ENCODE measurements around the gene MOV10L1. TPM values are rescaled to one million over a fixed set of nuclear protein-coding genes. Genes with fewer than 3 reads are reported as not detected.
"Not testable (repeated sequence)": the region's sequence is repeated elsewhere in the genome, so short reads cannot be mapped to it uniquely, and the experiment has no call there.

MOV10L1 gene
- total and polyA plus RNA-seq, 2 donors (not counting 3 experiments of a cell fraction or from before 2014, with no cell fraction given), result 27.6 to 37.6 TPM

DNA sequence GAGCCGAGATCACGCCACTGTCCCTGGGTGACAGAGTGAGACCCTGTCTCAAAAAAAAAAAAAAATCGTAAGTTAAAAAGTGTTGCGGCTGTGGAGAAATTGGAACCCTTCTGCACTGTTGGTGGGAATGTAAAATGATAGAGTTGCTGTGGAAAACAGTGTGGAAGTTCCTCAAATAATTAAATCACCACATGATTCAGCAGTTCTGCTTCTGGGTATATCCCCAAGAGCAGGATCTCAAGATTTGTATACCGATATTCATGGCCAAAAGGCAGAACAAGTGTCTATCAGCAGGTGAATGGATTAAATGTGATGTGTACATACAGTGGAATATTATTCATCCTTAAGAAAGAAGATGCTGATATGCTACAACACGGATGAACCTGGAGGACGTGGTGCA lies 114.8 kb downstream of the MOV10L1 start:
- CTCF ChIA-PET, result no interaction called here
- dilution Hi-C loops (cut with MboI; ENCODE audit: extremely low pct_ligation_motif_present, low sequenced_read_pairs), result no loop called here
- Histone ChIP-seq H3K9me1 (replicated peaks; ENCODE audit: control insufficient read depth, extremely low read depth, insufficient read depth, low read length) (no peaks in the 10 kb centered on the region), H3K4me2 (ENCODE audit: insufficient read depth, low read length) (no peak overlapping the region), H3K79me2 (ENCODE audit: control insufficient read depth, insufficient read depth, low read length) (peaks cover 25% of the 10 kb centered on the region), H3K4me3 (replicated peaks in 1 of 3; ENCODE audit: insufficient read depth in 1 of 3, low read depth in 1 of 3, low read length in 3 of 3) (no peak overlapping the region), H2AFZ (ENCODE audit: low read depth, low read length) (no peak overlapping the region), H4K20me1 (replicated peaks; ENCODE audit: control insufficient read depth, extremely low read depth, insufficient read depth, low read length) (no peaks in the 10 kb centered on the region), H3K4me1 (ENCODE audit: control insufficient read depth, extremely low read depth, insufficient read depth, low read length) (peaks cover 29% of the 10 kb centered on the region), H3K9ac (replicated peaks; ENCODE audit: extremely low read depth, insufficient read depth, low read length) (no peak overlapping the region), H3K9me3 (replicated peaks; ENCODE audit: control insufficient read depth, insufficient read depth, low read length) (no peaks in the 10 kb centered on the region), H3K27ac (ENCODE audit: insufficient read depth, low read depth, low read length) (no peak overlapping the region), H3K27me3 (ENCODE audit: control insufficient read depth in 2 of 2, insufficient read depth in 2 of 2, low read length in 2 of 2) (no peaks in the 10 kb centered on the region), H3K36me3 (ENCODE audit: control insufficient read depth in 2 of 2, extremely low read depth in 1 of 2, insufficient read depth in 2 of 2, low read length in 2 of 2) (peaks cover 2% of the 10 kb centered on the region in 2 experiments)
- POLR2A ChIA-PET, result no interaction called here
- FAIRE-seq, result no peak
- BruUV-seq (replicated peaks), result no TSS peak
- DNase-seq (ENCODE audit: low read depth, low spot score), result no peak
- intact Hi-C loops (cut with micrococcal nuclease), result loop anchor here (10.0 kb wide), 1 partner anchor 230 kb away; no protein-coding TSS in a partner anchor
- TF ChIP-seq, protein P1, sequence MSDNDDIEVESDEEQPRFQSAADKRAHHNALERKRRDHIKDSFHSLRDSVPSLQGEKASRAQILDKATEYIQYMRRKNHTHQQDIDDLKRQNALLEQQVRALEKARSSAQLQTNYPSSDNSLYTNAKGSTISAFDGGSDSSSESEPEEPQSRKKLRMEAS (IDR thresholded peaks at IDR 0.05; ENCODE audit: insufficient read depth, insufficient read length), result no peak
- TF ChIP-seq, protein P2, sequence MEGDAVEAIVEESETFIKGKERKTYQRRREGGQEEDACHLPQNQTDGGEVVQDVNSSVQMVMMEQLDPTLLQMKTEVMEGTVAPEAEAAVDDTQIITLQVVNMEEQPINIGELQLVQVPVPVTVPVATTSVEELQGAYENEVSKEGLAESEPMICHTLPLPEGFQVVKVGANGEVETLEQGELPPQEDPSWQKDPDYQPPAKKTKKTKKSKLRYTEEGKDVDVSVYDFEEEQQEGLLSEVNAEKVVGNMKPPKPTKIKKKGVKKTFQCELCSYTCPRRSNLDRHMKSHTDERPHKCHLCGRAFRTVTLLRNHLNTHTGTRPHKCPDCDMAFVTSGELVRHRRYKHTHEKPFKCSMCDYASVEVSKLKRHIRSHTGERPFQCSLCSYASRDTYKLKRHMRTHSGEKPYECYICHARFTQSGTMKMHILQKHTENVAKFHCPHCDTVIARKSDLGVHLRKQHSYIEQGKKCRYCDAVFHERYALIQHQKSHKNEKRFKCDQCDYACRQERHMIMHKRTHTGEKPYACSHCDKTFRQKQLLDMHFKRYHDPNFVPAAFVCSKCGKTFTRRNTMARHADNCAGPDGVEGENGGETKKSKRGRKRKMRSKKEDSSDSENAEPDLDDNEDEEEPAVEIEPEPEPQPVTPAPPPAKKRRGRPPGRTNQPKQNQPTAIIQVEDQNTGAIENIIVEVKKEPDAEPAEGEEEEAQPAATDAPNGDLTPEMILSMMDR (IDR thresholded peaks at IDR 0.05; ENCODE audit: extremely low read depth in 1 of 2, insufficient read depth in 1 of 2, low read depth in 1 of 2, low read length in 2 of 2), result no peak
- TF ChIP-seq JUN (IDR thresholded peaks at IDR 0.05; ENCODE audit: borderline replicate concordance, insufficient read depth, insufficient read length, low read depth) (no peak), FOS (IDR thresholded peaks at IDR 0.05; ENCODE audit: borderline replicate concordance, insufficient read depth, low read length) (no peak), EZH2 (IDR thresholded peaks at IDR 0.05; ENCODE audit: borderline replicate concordance, low read depth, low read length, severe bottlenecking) (no peak), GATA2 (IDR thresholded peaks at IDR 0.05; ENCODE audit: insufficient read depth, insufficient read length, low read depth, low read length) (no peak)

DNA sequence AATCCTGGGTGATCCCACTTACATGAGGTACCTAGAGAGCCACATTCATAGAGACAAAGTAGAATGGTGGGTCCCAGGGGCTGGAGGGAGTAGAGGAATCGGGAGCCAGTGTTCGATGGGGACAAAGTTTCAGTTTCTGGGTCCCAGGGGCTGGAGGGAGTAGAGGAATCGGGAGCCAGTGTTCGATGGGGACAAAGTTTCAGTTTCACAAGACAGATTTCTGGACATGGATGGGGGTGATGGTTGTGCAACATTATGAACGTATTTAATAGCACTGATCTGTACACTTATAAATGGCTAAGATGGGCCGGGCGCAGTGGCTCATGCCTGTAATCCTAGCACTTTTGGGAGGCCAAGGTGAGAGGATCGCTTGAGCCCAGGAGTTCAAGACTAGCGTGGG lies 115.2 kb downstream of the MOV10L1 start:
- H3K27me3 ChIP-seq (ENCODE audit: control insufficient read depth in 2 of 2, insufficient read depth in 2 of 2, low read length in 2 of 2); POLR2A ChIA-PET; H3K36me3 ChIP-seq (ENCODE audit: control insufficient read depth in 2 of 2, extremely low read depth in 1 of 2, insufficient read depth in 2 of 2, low read length in 2 of 2); H3K9me1 ChIP-seq (replicated peaks; ENCODE audit: control insufficient read depth, extremely low read depth, insufficient read depth, low read length); CTCF ChIA-PET; H3K9me3 ChIP-seq (replicated peaks; ENCODE audit: control insufficient read depth, insufficient read depth, low read length); DNase-seq (ENCODE audit: low read depth, low spot score); FAIRE-seq; BruUV-seq (replicated peaks); H4K20me1 ChIP-seq (replicated peaks; ENCODE audit: control insufficient read depth, extremely low read depth, insufficient read depth, low read length); H2AFZ ChIP-seq (ENCODE audit: low read depth, low read length); H3K9ac ChIP-seq (replicated peaks; ENCODE audit: extremely low read depth, insufficient read depth, low read length); H3K4me3 ChIP-seq (replicated peaks in 1 of 3; ENCODE audit: insufficient read depth in 1 of 3, low read depth in 1 of 3, low read length in 3 of 3); H3K4me2 ChIP-seq (ENCODE audit: insufficient read depth, low read length); dilution Hi-C loops (cut with MboI; ENCODE audit: extremely low pct_ligation_motif_present, low sequenced_read_pairs); H3K27ac ChIP-seq (ENCODE audit: insufficient read depth, low read depth, low read length): not testable (repeated sequence)
- H3K79me2 ChIP-seq (ENCODE audit: control insufficient read depth, insufficient read depth, low read length), result peaks cover 23% of the 10 kb centered on the region
- intact Hi-C loops (cut with micrococcal nuclease), result loop anchor here (10.0 kb wide), 1 partner anchor 230 kb away; no protein-coding TSS in a partner anchor
- peaks cover 24% of the 10 kb centered on the region for H3K4me1 ChIP-seq (ENCODE audit: control insufficient read depth, extremely low read depth, insufficient read depth, low read length)

All from endothelial cell of umbilical vein (primary cell).